ENCODE data around the gene AGPAT2. TPM values are rescaled to one million over a fixed set of nuclear protein-coding genes. Genes with fewer than 3 reads are reported as not detected.

AGPAT2 gene
- total RNA-seq, 4 donors from 2014 or later: 19.0 to 77.4 (median 36.0) TPM

GRCh38 chr9:136719195-136719880, 32.1 kb upstream of the AGPAT2 start:
- in situ Hi-C loops (cut with MboI; ENCODE audit: low sequenced_read_pairs in 4 of 4): no loop called here
- Histone ChIP-seq H3K27ac (peak overlapping the region in 1 of 4 donors; percentile 51), H3K27me3 (peaks cover 7 to 12% (median 9%) of the 10 kb centered on the region in 3 donors), H3K36me3 (peaks cover 0 to 30% of the 10 kb centered on the region in 2 donors), H3K4me3 (no peak overlapping the region), H3K4me1 (peaks cover 0 to 8% of the 10 kb centered on the region in 2 donors), H3K9me3 (no peaks in the 10 kb centered on the region)
- ATAC-seq (no peak), DNase-seq (no peak)
- intact Hi-C loops (cut with DNase I; ENCODE audit: low total_unique reads): no loop called here
- no peak for TF ChIP-seq POLR2A (IDR thresholded peaks at IDR 0.05)
- TF ChIP-seq, protein P1, sequence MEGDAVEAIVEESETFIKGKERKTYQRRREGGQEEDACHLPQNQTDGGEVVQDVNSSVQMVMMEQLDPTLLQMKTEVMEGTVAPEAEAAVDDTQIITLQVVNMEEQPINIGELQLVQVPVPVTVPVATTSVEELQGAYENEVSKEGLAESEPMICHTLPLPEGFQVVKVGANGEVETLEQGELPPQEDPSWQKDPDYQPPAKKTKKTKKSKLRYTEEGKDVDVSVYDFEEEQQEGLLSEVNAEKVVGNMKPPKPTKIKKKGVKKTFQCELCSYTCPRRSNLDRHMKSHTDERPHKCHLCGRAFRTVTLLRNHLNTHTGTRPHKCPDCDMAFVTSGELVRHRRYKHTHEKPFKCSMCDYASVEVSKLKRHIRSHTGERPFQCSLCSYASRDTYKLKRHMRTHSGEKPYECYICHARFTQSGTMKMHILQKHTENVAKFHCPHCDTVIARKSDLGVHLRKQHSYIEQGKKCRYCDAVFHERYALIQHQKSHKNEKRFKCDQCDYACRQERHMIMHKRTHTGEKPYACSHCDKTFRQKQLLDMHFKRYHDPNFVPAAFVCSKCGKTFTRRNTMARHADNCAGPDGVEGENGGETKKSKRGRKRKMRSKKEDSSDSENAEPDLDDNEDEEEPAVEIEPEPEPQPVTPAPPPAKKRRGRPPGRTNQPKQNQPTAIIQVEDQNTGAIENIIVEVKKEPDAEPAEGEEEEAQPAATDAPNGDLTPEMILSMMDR (IDR thresholded peaks at IDR 0.05 in 4 of 5, conservative IDR thresholded peaks at IDR 0.05 in 1 of 5): no peak

GRCh38 chr9:136718345-136719194, 31.3 kb upstream of the AGPAT2 start:
- ATAC-seq (no peak), DNase-seq (no peak)
- Histone ChIP-seq H3K27ac (peak overlapping the region in 2 of 4 donors; percentile 27 to 51), H3K9me3 (no peaks in the 10 kb centered on the region), H3K4me3 (no peak overlapping the region), H3K36me3 (peaks cover 0 to 23% of the 10 kb centered on the region in 2 donors), H3K4me1 (peaks cover 0 to 8% of the 10 kb centered on the region in 2 donors), H3K27me3 (peaks cover 11 to 20% (median 17%) of the 10 kb centered on the region in 3 donors)
- no peak for TF ChIP-seq POLR2A (IDR thresholded peaks at IDR 0.05)
- TF ChIP-seq, protein P1 (IDR thresholded peaks at IDR 0.05 in 4 of 5, conservative IDR thresholded peaks at IDR 0.05 in 1 of 5): no peak
- intact Hi-C loops (cut with DNase I; ENCODE audit: low total_unique reads) (no loop called here), in situ Hi-C loops (cut with MboI; ENCODE audit: low sequenced_read_pairs in 4 of 4) (no loop called here)

DNA sequence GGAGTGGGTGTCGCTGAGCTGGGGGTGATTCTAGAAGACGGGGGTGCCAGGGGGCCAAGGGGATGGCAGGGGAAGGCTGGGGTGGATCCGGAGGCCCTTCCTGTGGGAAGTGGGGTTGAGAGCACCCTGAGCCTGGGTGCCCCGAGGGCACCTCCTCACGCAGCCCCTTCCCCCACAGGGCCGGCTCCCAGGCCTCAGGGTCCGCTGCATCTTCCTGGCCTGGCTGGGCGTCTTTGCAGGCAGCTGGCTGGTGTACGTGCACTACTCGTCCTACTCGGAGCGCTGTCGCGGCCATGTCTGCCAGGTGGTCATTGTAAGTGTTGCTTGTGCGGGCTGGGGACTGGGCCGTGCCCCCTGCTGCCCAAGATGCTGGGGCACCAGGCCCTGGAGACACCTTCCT, 30.1 kb upstream of the AGPAT2 start:
- in situ Hi-C loops (cut with MboI; ENCODE audit: low sequenced_read_pairs in 4 of 4): no loop called here
- DNase-seq (no peak), ATAC-seq (no peak)
- intact Hi-C loops (cut with DNase I; ENCODE audit: low total_unique reads): no loop called here
- TF ChIP-seq, protein P1 (IDR thresholded peaks at IDR 0.05 in 4 of 5, conservative IDR thresholded peaks at IDR 0.05 in 1 of 5): no peak
- TF ChIP-seq POLR2A (IDR thresholded peaks at IDR 0.05): no peak
- H3K9me3 ChIP-seq: no peaks in the 10 kb centered on the region
- no peak overlapping the region for H3K27ac ChIP-seq
- H3K36me3 ChIP-seq: peaks cover 0 to 11% of the 10 kb centered on the region in 2 donors
- H3K4me1 ChIP-seq: peaks cover 0 to 13% of the 10 kb centered on the region in 2 donors
- no peak overlapping the region for H3K4me3 ChIP-seq
- peaks cover 18 to 30% (median 27%) of the 10 kb centered on the region in 3 donors for H3K27me3 ChIP-seq

GRCh38 chr9:136714893-136715274, 27.6 kb upstream of the AGPAT2 start:
- Histone ChIP-seq H3K36me3 (no peaks in the 10 kb centered on the region), H3K9me3 (no peaks in the 10 kb centered on the region), H3K27me3 (peaks cover 24 to 38% (median 36%) of the 10 kb centered on the region in 3 donors), H3K27ac (peak overlapping the region; percentile 33 to 81 (median 66)), H3K4me1 (peaks cover 0 to 10% of the 10 kb centered on the region in 2 donors), H3K4me3 (no peak overlapping the region)
- peak in 1 of 2 donors; percentile 11 for ATAC-seq
- in situ Hi-C loops (cut with MboI; ENCODE audit: low sequenced_read_pairs in 4 of 4): no loop called here
- no peak for DNase-seq
- intact Hi-C loops (cut with DNase I; ENCODE audit: low total_unique reads): no loop called here
- TF ChIP-seq, protein P1 (IDR thresholded peaks at IDR 0.05 in 4 of 5, conservative IDR thresholded peaks at IDR 0.05 in 1 of 5): no peak
- TF ChIP-seq POLR2A (IDR thresholded peaks at IDR 0.05): no peak
